GM12864 (cell line): ENCODE measurements around the gene GPNMB.
"Not testable (repeated sequence)": the region's sequence is repeated elsewhere in the genome, so short reads cannot be mapped to it uniquely, and the experiment has no call there.

ENCODE experiments used
- DNase-seq: peaks from one replicate; pipeline ENCODE4 v3.0.0-alpha.2; 2011; ENCODE audit warnings: low read depth
- H3K4me3 ChIP-seq: 2 replicates; pipeline ENCODE4 v1.5.1; 2011; ENCODE audit warnings: mild to moderate bottlenecking, low read depth, low read length, control low read depth
- TF ChIP-seq, protein P1 (sequence below): IDR thresholded peaks from 2 replicates; pipeline ENCODE4 v1.5.1; 2011; ENCODE audit warnings: low read depth, mild to moderate bottlenecking, moderate library complexity, low read length, control low read depth, inconsistent platforms; ENCODE audit errors: missing control alignments

The GPNMB gene

DNA sequence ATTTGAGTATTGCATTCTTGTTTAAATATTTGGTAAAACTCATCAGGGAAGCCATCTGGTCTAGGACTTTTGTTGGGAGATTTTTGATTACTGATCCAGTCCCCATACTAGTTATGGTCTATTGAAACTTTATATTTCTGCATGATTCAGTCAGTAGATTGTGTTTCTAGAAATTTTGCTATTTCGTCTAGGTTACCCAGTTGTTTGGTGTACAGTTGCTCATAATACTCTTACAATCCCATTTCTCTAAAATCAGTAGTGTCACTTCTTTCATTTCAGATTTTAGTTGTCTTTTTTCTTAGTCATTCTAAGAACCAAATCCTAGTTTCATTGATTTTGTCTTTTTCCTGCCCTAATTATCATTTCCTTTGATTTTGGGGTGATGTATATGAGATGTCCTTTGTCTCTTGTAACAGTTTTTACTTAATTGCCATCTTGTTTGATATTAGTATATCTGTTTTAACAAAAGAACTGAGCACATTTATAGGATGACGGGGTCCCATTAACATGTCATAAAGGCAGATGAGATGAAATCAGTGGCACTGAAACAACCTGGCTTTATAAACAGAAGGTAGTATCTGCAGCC, 60.5 kb downstream of the GPNMB start:
- H3K4me3 ChIP-seq = no peak overlapping the region
- TF ChIP-seq, protein P1, sequence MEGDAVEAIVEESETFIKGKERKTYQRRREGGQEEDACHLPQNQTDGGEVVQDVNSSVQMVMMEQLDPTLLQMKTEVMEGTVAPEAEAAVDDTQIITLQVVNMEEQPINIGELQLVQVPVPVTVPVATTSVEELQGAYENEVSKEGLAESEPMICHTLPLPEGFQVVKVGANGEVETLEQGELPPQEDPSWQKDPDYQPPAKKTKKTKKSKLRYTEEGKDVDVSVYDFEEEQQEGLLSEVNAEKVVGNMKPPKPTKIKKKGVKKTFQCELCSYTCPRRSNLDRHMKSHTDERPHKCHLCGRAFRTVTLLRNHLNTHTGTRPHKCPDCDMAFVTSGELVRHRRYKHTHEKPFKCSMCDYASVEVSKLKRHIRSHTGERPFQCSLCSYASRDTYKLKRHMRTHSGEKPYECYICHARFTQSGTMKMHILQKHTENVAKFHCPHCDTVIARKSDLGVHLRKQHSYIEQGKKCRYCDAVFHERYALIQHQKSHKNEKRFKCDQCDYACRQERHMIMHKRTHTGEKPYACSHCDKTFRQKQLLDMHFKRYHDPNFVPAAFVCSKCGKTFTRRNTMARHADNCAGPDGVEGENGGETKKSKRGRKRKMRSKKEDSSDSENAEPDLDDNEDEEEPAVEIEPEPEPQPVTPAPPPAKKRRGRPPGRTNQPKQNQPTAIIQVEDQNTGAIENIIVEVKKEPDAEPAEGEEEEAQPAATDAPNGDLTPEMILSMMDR = no peak
- DNase-seq = no peak

DNA sequence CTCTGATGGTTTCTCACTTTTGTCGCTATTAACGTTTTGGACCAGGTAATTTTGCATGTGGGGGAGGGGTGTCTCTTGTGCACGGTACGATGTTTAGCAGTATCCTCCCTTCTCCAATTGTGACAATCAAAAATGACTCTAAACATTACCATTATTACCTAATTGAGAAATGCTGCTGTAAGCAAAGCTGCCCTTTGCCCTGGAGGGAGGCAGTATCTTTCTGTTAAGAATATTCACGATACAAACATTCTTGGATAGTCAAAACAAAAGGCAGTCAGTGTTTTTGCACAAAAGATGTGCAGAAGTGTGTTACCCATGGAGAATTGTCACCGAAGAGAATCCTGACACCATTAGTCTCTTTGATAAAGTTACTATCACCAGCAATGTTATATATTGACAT, 62.2 kb downstream of the GPNMB start:
- no peak overlapping the region for H3K4me3 ChIP-seq
- TF ChIP-seq, protein P1 = no peak
- no peak for DNase-seq

DNA sequence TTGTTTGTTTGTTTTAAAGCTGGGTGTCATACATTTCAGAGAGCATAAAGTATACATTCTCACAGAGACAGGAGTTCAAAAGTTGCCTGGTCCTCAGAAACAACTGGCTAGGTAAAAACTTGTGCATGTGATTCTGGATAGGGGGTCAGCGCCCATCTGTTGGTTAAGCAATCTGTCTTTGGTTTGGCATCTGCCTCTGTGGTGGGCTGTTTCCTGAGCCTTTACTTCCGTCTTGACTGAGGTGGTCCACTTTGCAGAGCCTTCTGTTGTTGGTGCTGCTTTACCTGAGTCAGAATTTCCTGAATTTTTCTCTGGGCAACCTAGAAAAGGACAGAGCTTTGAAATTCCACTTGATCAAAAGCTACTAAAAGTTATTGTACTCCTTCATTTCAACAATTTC, 65.6 kb downstream of the GPNMB start:
- DNase-seq, H3K4me3 ChIP-seq: not testable (repeated sequence)

DNA sequence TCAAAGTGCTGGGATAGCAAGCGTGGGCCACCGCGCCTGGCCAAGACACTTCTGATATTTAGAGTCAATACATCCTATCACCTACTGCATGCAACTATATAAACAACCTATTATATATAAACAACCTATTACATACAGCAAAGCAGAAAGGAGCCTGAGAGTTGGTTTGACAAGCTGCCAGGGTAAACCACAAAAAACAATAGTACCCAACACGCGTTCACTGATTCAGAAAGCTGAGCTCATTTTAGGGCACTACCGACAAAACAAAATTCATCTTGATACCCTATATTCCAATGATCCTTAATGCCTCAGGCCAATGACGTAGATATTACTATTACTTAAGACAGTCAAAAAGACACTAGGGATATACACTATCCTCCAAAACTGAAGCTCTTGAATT, 68.8 kb downstream of the GPNMB start:
- H3K4me3 ChIP-seq = no peak overlapping the region
- DNase-seq = no peak
- TF ChIP-seq, protein P1 = no peak
